PC-3 (cell line): ENCODE results near the gene LCLAT1. TPM values are rescaled to one million over a fixed set of nuclear protein-coding genes. Genes with fewer than 3 reads are reported as not detected.
A peak's percentile ranks its signal among the peaks of the same experiment; 100 is the strongest.

Experiments used
- ATAC-seq: fragments of 200-7000 bp; cut with Tn5 transposase; 2 replicates; pipeline ENCODE4 v1.9.1; 2020; ENCODE audit warnings: mild to moderate bottlenecking, moderate library complexity
- BruUV-seq: library from RNA; stranded (reverse); fragments of 400-500 nt; replicated peaks from 2 replicates; lab custom pipeline; 2021; lab: Mats Ljungman, UMichigan
- CTCF ChIA-PET: fragments of 300-600 bp; sonication (Branson Sonifier 250); formaldehyde crosslinking; loops from one replicate; lab custom pipeline; 2022; ENCODE audit warnings: antibody characterized with exemption; lab: Charles Lee
- POLR2A ChIA-PET: fragments of 300-600 bp; sonication (Branson Sonifier 250); formaldehyde crosslinking; loops from one replicate; lab custom pipeline; 2022; ENCODE audit warnings: antibody characterized with exemption; ENCODE audit not compliant: unreplicated experiment; lab: Charles Lee
- DNase-seq: peaks from one replicate; pipeline ENCODE4 v3.0.0-alpha.2; 2015
- H2AFZ ChIP-seq: fragments of 300-600 bp; sonication (generic); 2 replicates; pipeline ENCODE4 v1.6.0; 2016; ENCODE audit warnings: antibody characterized with exemption, low read length
- H3F3A ChIP-seq: fragments of 300-600 bp; sonication (generic); one replicate; pipeline ENCODE4 v1.6.0; 2017; ENCODE audit warnings: antibody characterized with exemption, low read length, control low read depth, mild to moderate bottlenecking; ENCODE audit not compliant: unreplicated experiment
- H3K27ac ChIP-seq: fragments of 300-600 bp; sonication (generic); 2 replicates; pipeline ENCODE4 v1.5.1; 2016; ENCODE audit warnings: mild to moderate bottlenecking, low read length
- H3K27me3 ChIP-seq: fragments of 300-600 bp; sonication (generic); 2 replicates; pipeline ENCODE4 v1.6.1; 2016; ENCODE audit warnings: low read length, mixed read lengths
- H3K36me3 ChIP-seq: fragments of 300-600 bp; sonication (generic); 2 replicates; pipeline ENCODE4 v1.6.1; 2016; ENCODE audit warnings: low read depth, mixed run types, low read length, mixed read lengths
- H3K4me1 ChIP-seq: fragments of 300-600 bp; sonication (generic); 2 replicates; pipeline ENCODE4 v1.5.1; 2016; ENCODE audit warnings: low read length; ENCODE audit not compliant: insufficient read depth
- H3K4me2 ChIP-seq: fragments of 300-600 bp; sonication (generic); 2 replicates; pipeline ENCODE4 v1.6.0; 2016; ENCODE audit warnings: low read length
- H3K4me3 ChIP-seq: fragments of 300-600 bp; sonication (generic); 2 replicates; pipeline ENCODE4 v1.5.1; 2016; ENCODE audit warnings: mild to moderate bottlenecking, low read length, mixed read lengths
- H3K79me2 ChIP-seq: fragments of 300-600 bp; sonication (generic); 2 replicates; pipeline ENCODE4 v1.6.1; 2017; ENCODE audit warnings: low read length, mixed read lengths
- H3K9ac ChIP-seq: fragments of 300-600 bp; sonication (generic); 2 replicates; pipeline ENCODE4 v1.6.0; 2016; ENCODE audit warnings: mild to moderate bottlenecking, low read length
- H3K9me2 ChIP-seq: fragments of 300-600 bp; sonication (generic); replicated peaks from 2 replicates; pipeline ENCODE4 v1.6.1; 2016; ENCODE audit warnings: mixed run types, low read length, mixed read lengths
- H3K9me3 ChIP-seq: fragments of 300-600 bp; sonication (generic); 2 replicates; pipeline ENCODE4 v1.6.1; 2016; ENCODE audit warnings: low read length, mixed read lengths
- H4K20me1 ChIP-seq: fragments of 300-600 bp; sonication (generic); 2 replicates; pipeline ENCODE4 v1.6.1; 2016; ENCODE audit warnings: low read length, mixed read lengths
- CTCF ChIP-seq: fragments of 300-600 bp; sonication (generic); conservative IDR thresholded peaks from 2 replicates; pipeline ENCODE4 v1.5.1; 2017; ENCODE audit warnings: antibody characterized with exemption, low read depth, mild to moderate bottlenecking, low read length
- EZH2 ChIP-seq: fragments of 300-600 bp; sonication (generic); IDR thresholded peaks from one replicate; pipeline ENCODE4 v1.6.1; 2017; ENCODE audit warnings: antibody characterized with exemption, mild to moderate bottlenecking, low read length; ENCODE audit not compliant: unreplicated experiment
- EZH2phosphoT487 ChIP-seq: fragments of 300-600 bp; sonication (generic); IDR thresholded peaks from 2 replicates; pipeline ENCODE4 v1.6.1; 2018; ENCODE audit warnings: mild to moderate bottlenecking, antibody characterized with exemption, low read length, borderline replicate concordance
- intact Hi-C: fragments of 100-400 bp; cut with micrococcal nuclease; formaldehyde crosslinking; loops from 2 replicates; pipeline ENCODE4 v1.9.0; 2023
- total RNA-seq: library from RNA; depleted of rRNA; stranded (reverse); fragments of >200 nt; gene quantifications from 2 replicates; pipeline ENCODE4 v1.2.3, GENCODE V29; 2014

Gene LCLAT1
- total RNA-seq, 1 experiment from 2014 or later = 22.0 TPM

GRCh38 chr2:30421026-30421603 is 25.9 kb upstream of the LCLAT1 start:
- peaks cover 9% of the 10 kb centered on the region for H3K4me1 ChIP-seq
- TF ChIP-seq EZH2 (no peak), CTCF (no peak), EZH2phosphoT487 (no peak)
- H3K4me3 ChIP-seq = no peak overlapping the region
- no peak overlapping the region for H3K9ac ChIP-seq
- no peak overlapping the region for H3K4me2 ChIP-seq
- no peaks in the 10 kb centered on the region for H3K36me3 ChIP-seq
- H3K27me3 ChIP-seq = no peaks in the 10 kb centered on the region
- H3K9me2 ChIP-seq = no peaks in the 10 kb centered on the region
- DNase-seq (no peak), ATAC-seq (no peak)
- POLR2A ChIA-PET = no interaction called here
- no TSS peak for BruUV-seq
- no peaks in the 10 kb centered on the region for H3F3A ChIP-seq
- no peaks in the 10 kb centered on the region for H3K79me2 ChIP-seq
- intact Hi-C loops = no loop called here
- H3K9me3 ChIP-seq = no peaks in the 10 kb centered on the region
- no peak overlapping the region for H3K27ac ChIP-seq
- CTCF ChIA-PET = interaction anchor here (0.6 kb wide), 1 partner anchor 25 kb away, joined by 3 read pairs; no protein-coding TSS in a partner anchor
- H2AFZ ChIP-seq = no peak overlapping the region
- H4K20me1 ChIP-seq = no peaks in the 10 kb centered on the region

DNA sequence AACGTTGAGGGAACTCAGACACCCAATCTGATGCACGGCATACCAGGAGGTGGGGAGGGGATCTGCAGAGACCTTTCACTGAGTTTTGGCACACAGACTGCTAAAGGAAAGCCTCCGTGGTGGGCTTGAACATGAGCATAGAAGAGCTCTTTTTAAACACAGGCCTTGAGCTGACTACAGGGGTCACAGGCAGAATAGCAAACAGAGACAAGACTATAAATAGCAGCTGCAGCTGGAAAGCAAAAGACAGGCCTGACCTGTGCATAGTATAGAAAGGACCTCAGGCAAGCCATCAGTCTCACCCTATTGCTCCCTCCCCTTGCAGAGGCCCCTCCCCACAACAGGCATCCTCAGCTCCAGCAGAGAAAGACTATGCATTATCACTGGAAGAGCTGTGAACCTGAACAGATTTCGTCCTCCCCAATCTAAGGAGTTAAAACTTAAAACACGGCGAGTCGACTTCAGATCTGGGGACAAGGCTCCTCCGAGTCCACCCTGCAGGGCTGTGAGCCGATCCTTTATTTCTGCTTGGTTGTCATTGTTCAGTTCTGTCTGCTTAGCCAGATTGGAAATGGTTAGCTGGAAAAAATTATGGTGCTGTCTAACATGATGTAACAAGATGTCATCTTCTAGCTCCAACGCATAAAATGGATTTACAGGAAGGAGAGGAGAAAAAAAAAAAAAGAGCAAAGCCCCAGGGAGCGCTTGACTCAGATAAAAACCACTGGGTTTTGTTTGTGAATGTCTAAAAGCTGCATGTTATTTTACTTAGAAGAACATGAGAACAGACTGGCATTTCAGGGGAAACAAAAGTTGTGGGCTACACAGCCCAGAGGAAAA is 25.2 kb upstream of the LCLAT1 start:
- H3K4me1 ChIP-seq = peaks cover 9% of the 10 kb centered on the region
- H3F3A ChIP-seq = no peaks in the 10 kb centered on the region
- no peak overlapping the region for H3K4me3 ChIP-seq
- ATAC-seq (peak; percentile 15), DNase-seq (no peak)
- H3K4me2 ChIP-seq = 0 out of 2 replicates have a peak overlapping the region, but pooled peaks have one; percentile 18
- POLR2A ChIA-PET = interaction anchor here (0.6 kb wide), 1 partner anchor 454 kb away, joined by 3 read pairs; no protein-coding TSS in a partner anchor
- H3K9me2 ChIP-seq = no peaks in the 10 kb centered on the region
- H3K27ac ChIP-seq = no peak overlapping the region
- H3K9me3 ChIP-seq = no peaks in the 10 kb centered on the region
- H3K79me2 ChIP-seq = no peaks in the 10 kb centered on the region
- no peak for TF ChIP-seq EZH2phosphoT487
- no peak for TF ChIP-seq EZH2
- TF ChIP-seq CTCF = no peak
- H3K36me3 ChIP-seq = no peaks in the 10 kb centered on the region
- no peaks in the 10 kb centered on the region for H3K27me3 ChIP-seq
- CTCF ChIA-PET = interaction anchor here (0.6 kb wide), 1 partner anchor 24 kb away, joined by 3 read pairs; no protein-coding TSS in a partner anchor
- BruUV-seq = no TSS peak
- intact Hi-C loops = no loop called here
- H2AFZ ChIP-seq = no peak overlapping the region
- no peaks in the 10 kb centered on the region for H4K20me1 ChIP-seq
- H3K9ac ChIP-seq = no peak overlapping the region
